ENCODE data around the gene ARID1A. TPM values are rescaled to one million over a fixed set of nuclear protein-coding genes. Genes with fewer than 3 reads are reported as not detected.

ARID1A gene
- total RNA-seq, 2 experiments from 2014 or later = 118 to 124 TPM

DNA sequence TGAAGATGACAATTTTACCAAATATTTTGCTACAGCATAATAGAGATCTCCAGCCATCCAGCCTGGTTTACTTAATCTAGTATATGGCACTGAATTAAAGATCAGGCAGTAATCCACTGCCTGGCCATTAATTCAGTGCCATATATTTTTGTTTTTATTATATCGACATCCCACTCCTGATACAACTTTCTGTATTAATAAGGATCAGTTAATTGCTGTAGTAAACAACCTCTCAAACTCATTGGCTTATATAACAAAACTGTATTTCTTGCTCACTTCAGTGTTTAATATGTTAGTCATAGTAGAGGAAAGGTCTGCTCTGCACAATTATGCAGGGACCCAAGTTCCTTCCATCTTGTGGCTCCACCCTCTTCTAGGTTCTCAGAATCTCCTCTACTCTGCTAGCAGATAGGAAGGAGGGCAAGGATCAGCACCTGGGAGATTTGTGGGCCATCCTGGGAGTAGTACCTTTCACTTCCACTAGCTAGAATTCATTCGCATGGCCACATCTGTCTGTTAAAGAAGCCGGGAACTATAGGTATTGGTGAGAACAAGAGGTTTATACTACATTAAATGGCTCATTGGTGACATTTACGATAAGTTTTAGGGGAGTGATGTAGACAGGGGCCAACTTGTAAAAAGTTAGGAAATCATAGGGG is 127.1 kb downstream of the ARID1A start:
- H3K9me3 Mint-ChIP-seq = no peaks in the 10 kb centered on the region
- no peaks in the 10 kb centered on the region for H3K27me3 Mint-ChIP-seq
- DNase-seq = no peak
- no peak for ATAC-seq (ENCODE audit: low read depth)
- POLR2A ChIA-PET = interaction anchor here (0.7 to 3.8 kb wide), 2 partner anchors 10 to 22 kb away, joined by 4 to 28 read pairs; no protein-coding TSS in a partner anchor
- H3K27ac Mint-ChIP-seq = no peak overlapping the region
- no peak overlapping the region for H3K4me3 Mint-ChIP-seq
- H3K36me3 Mint-ChIP-seq = peaks cover 6% of the 10 kb centered on the region
- peaks cover 30% of the 10 kb centered on the region for H3K4me1 Mint-ChIP-seq

DNA sequence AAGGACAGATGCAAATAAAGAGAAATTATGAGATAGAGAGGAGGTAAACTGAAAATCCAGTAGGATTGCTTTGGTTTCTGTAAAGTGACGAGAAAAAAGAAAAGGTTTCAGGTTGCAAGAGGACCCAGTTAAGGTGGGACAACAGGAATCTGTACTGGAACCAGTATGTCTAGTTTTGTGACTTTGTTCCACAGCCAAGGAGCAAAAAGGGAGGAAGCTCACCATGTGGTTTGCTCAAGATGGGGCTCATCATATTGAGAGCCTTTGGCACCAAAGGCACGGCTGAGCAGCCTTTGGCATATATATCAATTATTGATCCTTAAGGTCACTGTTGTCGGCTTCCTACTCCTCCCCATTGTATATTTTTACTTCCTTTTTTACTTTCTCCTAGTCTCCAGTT is 128.9 kb downstream of the ARID1A start:
- Mint-ChIP-seq H3K27ac (peak overlapping the region; percentile 4), H3K4me3 (no peak overlapping the region), H3K27me3 (no peaks in the 10 kb centered on the region), H3K4me1 (peaks cover 47% of the 10 kb centered on the region), H3K9me3 (no peaks in the 10 kb centered on the region), H3K36me3 (peaks cover 12% of the 10 kb centered on the region)
- POLR2A ChIA-PET = no interaction called here
- no peak for ATAC-seq (ENCODE audit: low read depth)
- no peak for DNase-seq

DNA sequence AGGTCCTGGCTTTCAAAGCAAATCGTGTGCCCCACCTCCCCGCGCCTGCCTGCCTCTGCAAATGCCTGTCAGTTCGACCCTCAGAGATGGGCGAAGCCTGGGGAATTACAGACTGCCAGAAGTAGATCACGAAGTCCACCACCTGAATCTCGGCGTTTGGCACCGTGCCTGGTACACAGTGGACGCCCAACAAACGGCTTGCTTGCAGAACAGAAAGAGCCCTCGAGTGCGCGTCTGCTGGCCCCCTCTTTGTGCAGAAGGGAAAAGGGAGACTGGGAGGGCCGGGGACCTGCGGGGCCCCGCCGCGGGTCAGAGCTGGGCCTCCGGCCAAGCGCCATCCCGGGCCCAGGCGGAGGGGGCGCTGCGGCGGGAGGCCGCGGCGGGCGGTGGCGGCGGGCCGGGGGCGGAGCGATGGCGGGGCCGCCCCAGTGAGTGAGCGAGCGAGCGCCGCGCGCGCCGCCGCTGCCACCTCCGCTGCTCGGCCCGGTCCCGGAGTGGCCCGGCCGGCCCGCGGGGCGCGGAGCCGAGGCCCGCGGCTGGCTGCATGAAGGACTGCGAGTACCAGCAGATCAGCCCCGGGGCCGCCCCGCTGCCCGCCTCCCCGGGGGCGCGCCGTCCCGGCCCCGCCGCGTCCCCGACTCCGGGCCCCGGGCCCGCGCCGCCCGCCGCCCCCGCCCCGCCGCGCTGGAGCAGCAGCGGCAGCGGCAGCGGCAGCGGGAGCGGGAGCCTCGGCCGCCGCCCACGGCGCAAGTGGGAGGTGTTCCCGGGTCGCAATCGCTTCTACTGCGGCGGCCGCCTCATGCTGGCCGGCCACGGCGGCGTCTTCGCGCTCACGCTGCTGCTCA is 130.7 kb downstream of the ARID1A start, which contains the start of gene ZDHHC18:
Gene ZDHHC18, plus strand, starts transcription at position 428 of the 845 bp plus-strand sequence. Its CDS starts 117 bp downstream, at position 545.
- Mint-ChIP-seq H3K36me3 (peaks cover 19% of the 10 kb centered on the region), H3K4me1 (peaks cover 49% of the 10 kb centered on the region), H3K27me3 (no peaks in the 10 kb centered on the region), H3K9me3 (no peaks in the 10 kb centered on the region), H3K27ac (peak within 1 kb of the TSS; percentile 97), H3K4me3 (peak within 1 kb of the TSS; percentile 98)
- DNase-seq (peak; percentile 92), ATAC-seq (ENCODE audit: low read depth) (peak; percentile 85)
- POLR2A ChIA-PET = interaction anchor here (0.8 to 1.7 kb wide), 5 partner anchors 18 to 134 kb away, joined by 3 to 8 read pairs (median 3); no protein-coding TSS in a partner anchor

DNA sequence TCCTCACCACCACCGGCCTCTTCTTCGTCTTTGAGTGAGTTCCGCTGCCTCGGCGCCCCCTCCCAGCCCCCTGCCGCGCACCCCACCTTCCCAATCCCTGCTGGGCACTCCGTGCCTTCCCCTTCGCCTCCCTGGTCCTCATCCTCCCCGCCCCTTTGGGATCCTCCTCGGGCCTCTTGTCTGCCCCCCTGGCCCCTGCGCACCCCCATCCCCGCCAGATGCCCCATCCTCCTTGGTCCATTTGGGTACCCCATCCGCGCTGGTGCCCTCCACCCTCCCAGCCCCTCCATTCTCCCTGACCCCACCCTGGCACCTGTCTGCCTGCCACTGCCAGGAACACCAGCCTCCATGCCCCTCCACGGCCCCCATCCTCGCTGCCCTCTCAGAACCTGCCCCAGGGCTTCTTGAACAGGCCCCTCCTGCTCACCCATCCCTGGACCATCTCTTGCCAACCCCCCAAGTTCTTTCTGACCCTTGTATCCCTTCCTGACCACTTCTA is 131.3 kb downstream of the ARID1A start:
- Mint-ChIP-seq H3K36me3 (peaks cover 23% of the 10 kb centered on the region), H3K4me3 (peak overlapping the region; percentile 98), H3K27ac (peak overlapping the region; percentile 93), H3K4me1 (peaks cover 54% of the 10 kb centered on the region), H3K9me3 (no peaks in the 10 kb centered on the region), H3K27me3 (no peaks in the 10 kb centered on the region)
- DNase-seq = no peak
- POLR2A ChIA-PET = no interaction called here
- no peak for ATAC-seq (ENCODE audit: low read depth)

DNA sequence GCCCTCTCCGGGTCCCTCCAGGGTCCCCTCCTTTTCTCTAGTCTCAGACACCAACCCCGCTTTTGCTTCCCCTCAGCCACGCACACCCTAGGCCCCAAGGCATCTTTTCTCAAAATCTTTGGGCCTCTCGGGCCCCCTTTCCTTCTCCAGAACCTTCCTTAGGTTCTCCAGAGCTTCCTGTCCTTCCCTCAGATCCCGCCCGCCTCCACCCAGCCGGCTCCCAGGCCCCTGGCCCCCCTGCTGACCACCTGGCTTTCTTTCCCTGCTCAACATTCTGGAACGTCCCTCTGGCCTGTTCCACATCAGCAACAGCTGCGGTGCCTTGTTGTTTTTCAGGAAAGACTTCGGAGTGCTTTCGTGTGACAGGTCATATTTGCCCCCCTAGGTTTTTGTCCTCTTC is 131.8 kb downstream of the ARID1A start:
- POLR2A ChIA-PET = interaction anchor here (0.9 to 1.3 kb wide), 2 partner anchors 32 to 38 kb away, joined by 3 to 5 read pairs; no protein-coding TSS in a partner anchor
- H3K4me3 Mint-ChIP-seq = peak overlapping the region; percentile 98
- no peak for ATAC-seq (ENCODE audit: low read depth)
- peak overlapping the region; percentile 93 for H3K27ac Mint-ChIP-seq
- H3K4me1 Mint-ChIP-seq = peaks cover 57% of the 10 kb centered on the region
- H3K27me3 Mint-ChIP-seq = no peaks in the 10 kb centered on the region
- peaks cover 29% of the 10 kb centered on the region for H3K36me3 Mint-ChIP-seq
- no peak for DNase-seq
- H3K9me3 Mint-ChIP-seq = no peaks in the 10 kb centered on the region

DNA sequence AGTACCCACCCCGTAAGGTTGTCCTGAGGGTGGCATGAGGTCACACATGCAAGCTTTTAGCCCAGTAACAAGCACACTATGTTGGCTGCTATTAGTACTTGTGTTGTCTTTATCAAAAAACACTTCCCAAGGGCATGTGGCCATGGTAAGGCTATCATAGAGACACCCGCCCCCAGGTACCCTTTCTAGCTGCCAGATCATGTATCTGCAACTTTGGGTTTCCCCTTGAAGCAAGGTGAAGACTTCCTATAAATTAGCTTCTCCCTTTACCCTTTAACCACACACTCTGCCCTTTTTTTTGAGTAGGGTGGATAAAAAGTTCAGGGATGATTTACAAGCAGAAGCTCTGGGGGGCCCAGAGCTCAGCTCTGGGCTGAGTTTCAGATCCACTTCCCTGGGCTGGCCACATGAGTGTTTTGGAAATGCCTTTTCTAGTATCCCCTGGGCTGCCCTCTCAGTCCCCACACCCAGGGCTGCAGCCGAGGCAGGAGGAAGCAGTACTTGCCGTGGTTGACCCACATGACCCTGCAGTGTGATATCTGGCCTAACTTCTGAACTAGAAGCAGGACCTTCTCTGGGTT is 132.7 kb downstream of the ARID1A start:
- Mint-ChIP-seq H3K27me3 (no peaks in the 10 kb centered on the region), H3K36me3 (peaks cover 29% of the 10 kb centered on the region), H3K27ac (peak overlapping the region; percentile 93), H3K4me3 (peak overlapping the region; percentile 98), H3K4me1 (peaks cover 62% of the 10 kb centered on the region), H3K9me3 (no peaks in the 10 kb centered on the region)
- ATAC-seq (ENCODE audit: low read depth) (no peak), DNase-seq (no peak)
- POLR2A ChIA-PET = interaction anchor here (0.6 to 1.3 kb wide), 6 partner anchors 14 to 218 kb away, joined by 3 to 7 read pairs (median 4); no protein-coding TSS in a partner anchor

DNA sequence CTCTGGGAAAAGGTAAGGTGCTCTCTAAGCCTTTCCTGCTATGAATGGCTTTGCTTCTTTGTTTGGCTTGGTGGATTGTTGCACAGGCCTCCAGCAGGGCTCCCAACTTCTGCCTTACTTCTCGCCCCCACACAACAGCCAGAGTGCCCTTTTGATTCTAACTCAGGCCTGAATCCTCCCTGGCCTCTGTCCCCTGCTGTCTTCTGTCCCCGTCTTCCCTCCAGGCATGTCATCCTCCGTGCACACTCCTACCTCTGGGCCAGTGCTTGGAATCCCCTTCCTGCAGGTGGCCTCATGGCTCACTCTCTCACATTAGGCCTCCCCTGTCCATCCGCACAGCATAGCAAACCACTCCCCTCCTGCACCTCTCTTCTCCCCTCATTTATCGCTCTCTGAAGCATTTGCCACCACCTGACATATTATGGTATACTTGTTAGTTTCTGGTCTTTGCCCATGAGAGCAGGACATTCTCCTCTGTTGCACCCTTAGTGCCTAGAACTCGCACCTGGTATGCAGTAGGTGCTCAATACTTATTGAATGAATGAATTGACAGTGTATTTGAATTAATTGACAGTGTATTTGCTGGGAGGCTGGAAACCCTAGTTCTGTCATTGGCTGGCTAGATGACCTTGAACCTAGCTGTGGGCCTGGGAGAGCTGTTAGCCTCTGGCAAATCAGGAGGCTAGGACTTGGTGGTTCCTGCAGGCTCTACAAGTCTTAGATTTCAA is 133.5 kb downstream of the ARID1A start:
- no peaks in the 10 kb centered on the region for H3K27me3 Mint-ChIP-seq
- POLR2A ChIA-PET = interaction anchor here (1.3 to 1.8 kb wide), 2 partner anchors 35 to 36 kb away, joined by 5 to 8 read pairs; no protein-coding TSS in a partner anchor
- ATAC-seq (ENCODE audit: low read depth) = no peak
- H3K4me3 Mint-ChIP-seq = peak overlapping the region; percentile 98
- H3K9me3 Mint-ChIP-seq = no peaks in the 10 kb centered on the region
- no peak for DNase-seq
- peak overlapping the region; percentile 76 for H3K27ac Mint-ChIP-seq
- H3K36me3 Mint-ChIP-seq = peaks cover 29% of the 10 kb centered on the region
- H3K4me1 Mint-ChIP-seq = peaks cover 69% of the 10 kb centered on the region

DNA sequence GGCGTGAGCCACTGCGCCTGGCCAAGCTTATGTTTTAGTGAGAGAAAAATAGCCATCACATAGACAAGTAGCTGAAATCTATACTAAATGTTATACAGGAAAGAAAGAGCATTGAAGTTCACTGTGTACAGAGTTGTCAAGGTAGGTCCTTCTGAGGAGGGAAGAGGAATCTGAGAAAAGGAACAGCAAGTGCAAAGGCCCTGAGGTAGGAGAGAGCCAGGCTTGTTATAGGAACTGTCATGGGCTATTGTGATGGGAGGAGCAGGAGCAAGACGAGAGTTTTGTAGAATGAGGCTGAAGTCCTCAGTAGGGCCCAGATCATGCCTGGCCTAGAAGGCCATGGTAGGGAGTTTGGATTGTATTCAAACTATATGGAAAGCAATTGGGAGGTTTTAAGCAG is 135.2 kb downstream of the ARID1A start:
- ATAC-seq (ENCODE audit: low read depth) = no peak
- Mint-ChIP-seq H3K9me3 (no peaks in the 10 kb centered on the region), H3K36me3 (peaks cover 37% of the 10 kb centered on the region)

More for the DNA sequence above, 135.2 kb downstream of the ARID1A start:
- DNase-seq = no peak
- POLR2A ChIA-PET = interaction anchor here (1.8 kb wide), 1 partner anchor 34 kb away, joined by 8 read pairs; no protein-coding TSS in a partner anchor
- Mint-ChIP-seq H3K27me3 (no peaks in the 10 kb centered on the region), H3K4me3 (no peak overlapping the region), H3K4me1 (peaks cover 66% of the 10 kb centered on the region), H3K27ac (peak overlapping the region; percentile 79)

Other genes with a start within 250 kb of the ARID1A start
- 100 to 1,000 TPM; 812 to 846 TPM for gene HMGN2, start 223.6 kb upstream of the ARID1A start, total RNA-seq
- 100 to 1,000 TPM; 138 to 153 TPM for gene RPS6KA1, start 166.3 kb upstream of the ARID1A start, total RNA-seq
- 10 to 100 TPM; 21.5 TPM for gene PIGV, start 91.9 kb downstream of the ARID1A start, total RNA-seq
- gene ZDHHC18, start 130.7 kb downstream of the ARID1A start, total RNA-seq = 10 to 100 TPM; 52.9 TPM
- 1 to 10 TPM; 1.4 to 1.8 TPM for gene SFN, start 167.1 kb downstream of the ARID1A start, total RNA-seq
- gene GPN2, start 194.3 kb downstream of the ARID1A start, total RNA-seq = 10 to 100 TPM; 30.1 to 31.2 TPM
- 10 to 100 TPM; 17.3 to 19.6 TPM for gene GPATCH3, start 204.5 kb downstream of the ARID1A start, total RNA-seq
- not detected for gene NR0B2, start 218.0 kb downstream of the ARID1A start, total RNA-seq
- 10 to 100 TPM; 59.0 to 59.1 TPM for gene NUDC, start 225.7 kb downstream of the ARID1A start, total RNA-seq